GF-D8 (cell line): Measurements from ENCODE around the gene SAMD10.
A peak's percentile ranks its signal among the peaks of the same experiment; 100 is the strongest.
"Not testable (repeated sequence)": the region's sequence is repeated elsewhere in the genome, so short reads cannot be mapped to it uniquely, and the experiment has no call there.

Experiments
- DNase-seq: peaks from one replicate; lab custom pipeline; 2025; lab: John Stamatoyannopoulos, UW

SAMD10 gene

GRCh38 chr20:63941282-63942081 lies 38.0 kb downstream of the SAMD10 start:
- DNase-seq = peak; percentile 82

GRCh38 chr20:63940472-63941266 lies 38.8 kb downstream of the SAMD10 start:
- DNase-seq = no peak

DNA sequence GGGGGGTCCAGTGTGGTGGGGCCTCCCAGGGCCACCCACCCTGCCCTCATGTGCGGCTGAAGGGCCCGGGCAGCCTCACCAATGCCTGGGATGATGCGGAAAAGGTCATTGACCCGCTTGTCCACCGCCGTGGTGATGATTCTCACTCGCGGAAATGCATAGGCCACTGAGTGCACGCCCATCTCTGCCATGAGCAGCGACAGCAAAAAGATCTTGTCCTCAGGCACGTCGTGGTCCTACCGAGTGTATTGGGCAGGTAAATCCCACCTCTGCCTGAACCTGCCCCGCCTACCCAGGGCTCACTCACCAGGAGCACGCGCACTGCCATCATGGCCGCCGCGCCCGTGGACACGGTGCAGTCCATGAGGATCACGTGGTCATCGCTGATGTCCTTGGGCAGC lies 39.4 kb downstream of the SAMD10 start:
- DNase-seq = no peak

DNA sequence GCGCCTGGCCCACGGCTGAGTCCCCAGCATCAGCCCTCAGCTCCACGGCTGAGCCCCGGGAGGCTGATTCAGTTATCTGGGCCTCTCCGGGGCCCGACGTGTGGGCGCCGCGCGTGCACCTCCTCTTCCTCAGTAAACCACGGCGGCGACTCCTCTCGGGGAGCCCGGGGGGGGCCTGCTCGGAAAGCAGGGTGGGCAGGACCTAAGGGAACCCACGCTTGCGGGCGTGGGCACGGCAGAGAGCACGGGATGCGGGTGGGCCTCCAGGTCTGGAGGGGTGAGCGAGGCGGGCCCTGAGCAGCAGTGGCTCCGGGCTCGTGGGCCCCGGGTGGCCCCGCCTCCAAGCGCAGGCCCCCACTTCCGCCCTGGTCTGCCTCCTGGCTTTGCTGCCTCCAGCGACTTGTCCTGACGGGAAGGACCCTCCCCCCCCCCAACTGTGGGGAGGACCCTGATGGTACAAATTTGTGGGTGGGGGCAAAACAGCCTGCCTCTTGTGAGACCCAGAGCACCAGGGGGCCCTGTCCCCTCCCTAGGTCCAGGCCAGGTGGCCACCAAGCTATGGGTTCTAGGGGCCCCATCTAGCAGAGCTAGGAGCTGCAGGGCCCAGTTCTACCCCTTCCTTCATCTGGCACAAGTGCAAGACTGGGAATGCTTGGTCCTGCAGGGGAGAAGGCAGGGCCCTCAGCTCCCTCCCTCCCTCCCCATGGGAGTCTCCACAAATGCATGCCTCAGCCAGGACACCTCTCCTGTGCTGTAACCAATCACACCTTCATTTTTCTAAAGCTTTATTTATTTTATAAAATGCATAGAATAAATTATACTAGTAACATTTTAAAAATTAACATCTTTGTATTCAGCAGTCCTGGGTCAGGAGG lies 40.1 kb downstream of the SAMD10 start:
- no peak for DNase-seq

DNA sequence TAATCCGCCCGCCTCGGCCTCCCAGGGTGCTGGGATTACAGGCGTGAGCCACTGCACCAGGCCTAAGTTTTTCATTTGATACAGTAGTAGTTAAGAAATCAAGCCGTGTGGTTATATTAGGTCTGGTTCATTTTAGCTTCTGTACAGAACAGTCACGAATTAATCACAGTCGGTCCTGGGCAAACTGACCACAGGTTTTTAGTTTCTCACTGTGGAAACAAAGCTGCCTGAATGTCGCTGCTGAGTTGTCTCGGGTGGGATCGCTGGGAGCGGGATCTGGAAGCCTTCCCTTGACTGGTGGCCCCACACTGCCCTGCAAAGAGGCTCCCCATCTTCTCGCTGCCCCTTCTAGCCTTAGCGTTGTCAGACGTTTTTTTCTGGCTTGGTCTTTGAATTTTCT lies 41.8 kb downstream of the SAMD10 start:
- no peak for DNase-seq

DNA sequence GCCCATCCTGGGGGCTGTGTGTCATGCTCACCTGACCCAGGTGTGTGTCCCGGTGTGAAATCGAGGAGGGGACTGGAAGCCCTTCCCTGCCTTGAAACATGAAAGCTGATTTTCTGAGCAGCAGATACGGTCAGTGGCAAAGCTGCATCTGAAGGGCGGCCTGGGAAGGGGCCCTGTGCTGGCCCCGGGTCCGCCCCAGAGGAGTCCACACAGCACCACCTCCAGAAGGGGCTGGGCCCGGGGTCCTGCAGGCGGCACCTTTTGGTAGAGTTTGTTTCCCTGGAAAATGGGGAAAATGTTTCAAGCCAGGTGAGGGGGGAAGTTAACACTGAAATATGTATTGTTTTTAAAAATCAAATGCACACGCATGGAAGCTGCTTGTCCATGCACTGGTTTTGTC lies 44.0 kb downstream of the SAMD10 start:
- DNase-seq = no peak

DNA sequence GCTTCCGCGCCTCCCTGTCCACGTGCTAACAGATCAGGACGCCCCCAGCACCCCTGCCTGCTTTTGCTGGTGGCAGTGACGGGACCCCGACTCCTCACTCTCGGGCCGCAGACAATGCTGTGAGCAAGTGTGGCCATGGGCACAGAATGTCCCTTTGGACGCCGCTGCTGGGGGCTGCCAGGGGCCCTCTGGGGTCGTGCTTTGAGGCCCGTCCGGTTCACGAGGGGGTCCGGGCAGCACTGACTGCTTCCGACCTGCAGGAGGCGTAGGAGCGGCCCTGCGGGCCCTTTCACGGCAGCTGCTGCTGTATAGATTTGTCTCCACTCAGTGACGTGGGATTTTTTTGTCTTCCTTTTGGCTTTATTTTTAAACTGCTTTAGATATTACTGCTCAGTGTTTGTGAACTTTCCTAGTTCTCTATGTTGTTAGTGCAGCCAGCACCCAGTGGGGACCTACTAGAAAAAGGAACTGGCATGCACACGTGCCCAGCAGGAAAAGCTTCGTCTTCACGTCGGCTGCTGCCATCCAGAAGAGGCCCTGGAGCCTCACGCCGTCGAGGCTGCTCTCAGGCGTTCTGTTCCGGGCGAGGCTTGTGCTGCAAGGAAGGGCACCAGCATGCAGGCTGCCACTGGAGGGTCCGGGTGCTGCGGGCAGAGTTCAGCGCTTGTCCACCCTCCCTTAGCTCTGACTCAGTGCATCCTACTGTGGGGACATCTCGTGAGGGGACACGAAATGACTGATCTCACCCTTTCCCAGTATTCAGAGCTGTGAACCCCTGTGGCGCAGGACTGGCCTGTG lies 45.0 kb downstream of the SAMD10 start:
- no peak for DNase-seq

DNA sequence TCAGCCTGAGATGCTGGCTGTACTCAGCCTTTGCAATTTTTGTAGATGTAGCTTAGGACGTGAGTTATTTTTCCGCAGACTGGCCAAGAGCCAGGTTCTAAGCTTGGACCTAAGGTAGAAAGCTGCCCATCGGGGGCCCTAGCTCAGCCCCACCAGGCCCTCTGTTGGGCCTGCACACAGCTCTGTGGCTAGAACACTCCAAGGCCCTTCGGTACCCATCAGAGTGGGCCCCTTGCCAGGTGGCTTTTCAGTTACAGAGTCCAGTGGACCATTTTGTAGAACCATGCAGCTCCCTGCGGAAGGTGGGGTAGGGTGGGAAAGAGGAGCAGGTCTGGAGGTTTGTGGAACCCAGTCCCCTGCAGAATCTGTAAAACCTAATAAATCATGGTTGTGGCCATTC lies 45.8 kb downstream of the SAMD10 start:
- DNase-seq = no peak

GRCh38 chr20:63932606-63933160 lies 46.8 kb downstream of the SAMD10 start:
- no peak for DNase-seq

GRCh38 chr20:63931735-63932134 lies 47.7 kb downstream of the SAMD10 start:
- DNase-seq = no peak

GRCh38 chr20:63930971-63931553 lies 48.4 kb downstream of the SAMD10 start:
- no peak for DNase-seq

DNA sequence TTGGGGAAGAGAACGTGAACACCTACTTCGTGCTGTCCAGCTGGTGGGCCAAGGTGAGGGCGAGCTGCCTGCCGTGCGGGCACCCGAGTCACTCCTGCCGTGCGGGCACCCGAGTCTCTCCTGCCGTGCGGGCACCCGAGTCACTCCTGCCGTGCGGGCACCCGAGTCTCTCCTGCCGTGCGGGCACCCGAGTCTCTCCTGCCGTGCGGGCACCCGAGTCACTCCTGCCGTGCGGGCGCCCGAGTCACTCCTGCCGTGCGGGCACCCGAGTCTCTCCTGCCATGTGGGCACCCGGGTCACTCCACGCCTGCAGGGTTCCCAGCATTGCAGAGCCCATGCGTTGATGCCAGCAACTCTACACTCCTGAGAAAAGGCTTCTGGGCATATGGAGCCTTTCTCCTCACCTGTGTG lies 50.0 kb downstream of the SAMD10 start:
- DNase-seq = not testable (repeated sequence)

DNA sequence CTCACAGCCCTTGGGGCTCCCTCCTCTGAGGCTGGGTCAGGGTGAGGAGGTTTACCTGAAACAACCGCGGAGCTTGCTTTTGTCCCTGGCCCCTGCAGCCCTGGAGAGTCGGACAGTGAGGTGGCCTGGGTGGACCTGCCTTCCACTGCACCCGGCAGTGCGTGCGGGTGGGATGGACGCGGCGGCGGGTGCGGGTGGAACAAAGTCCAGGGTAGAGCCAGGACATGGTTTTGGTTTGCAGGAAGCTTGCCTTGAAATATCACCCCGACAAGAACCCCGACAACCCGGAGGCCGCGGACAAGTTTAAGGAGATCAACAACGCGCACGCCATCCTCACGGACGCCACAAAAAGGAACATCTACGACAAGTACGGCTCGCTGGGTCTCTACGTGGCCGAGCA lies 50.4 kb downstream of the SAMD10 start:
- DNase-seq = no peak

DNA sequence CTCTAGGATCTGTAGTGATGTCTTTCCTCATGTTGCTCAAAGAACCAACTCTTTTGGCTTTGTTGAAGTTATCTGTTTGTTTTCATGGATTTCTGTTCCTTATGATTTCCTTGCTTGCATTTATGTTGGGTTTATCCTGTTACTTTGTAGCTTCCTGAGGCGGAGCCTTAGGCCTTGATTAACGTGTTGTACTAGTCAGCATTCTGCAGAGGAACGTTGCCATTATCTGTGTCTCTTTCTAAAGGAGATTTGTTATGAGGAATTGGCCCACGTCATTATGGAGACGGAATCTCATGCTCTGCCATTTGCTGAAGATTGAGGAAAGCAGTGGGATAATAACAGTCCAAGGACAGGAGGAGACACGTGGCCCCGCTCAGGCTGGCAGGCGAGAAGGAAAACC lies 53.1 kb downstream of the SAMD10 start:
- DNase-seq = no peak

DNA sequence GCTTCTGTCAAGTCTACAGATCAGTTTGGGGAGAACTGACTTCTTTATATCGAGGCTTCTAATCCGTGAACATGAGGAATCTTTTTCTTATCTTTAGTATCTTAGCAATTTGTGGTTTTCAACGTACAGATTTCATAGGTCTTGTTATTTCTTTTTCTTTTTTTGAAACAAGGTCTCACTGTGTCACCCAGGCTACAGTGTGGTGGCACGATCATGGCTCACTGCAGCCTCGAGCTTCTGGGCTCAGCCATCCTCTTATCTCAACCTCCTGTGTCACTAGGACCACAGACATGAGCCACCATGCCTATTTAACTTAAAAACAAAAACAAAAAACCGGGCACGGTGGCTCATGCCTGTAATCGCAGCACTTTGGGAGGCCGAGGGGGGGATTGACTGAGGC lies 55.2 kb downstream of the SAMD10 start:
- DNase-seq = no peak
